Activated gamma-delta T cell treated with anti-CD3 and anti-CD28 coated beads, Interleukin-2, amount 50 U/mL, for 16 hours (primary cell): ENCODE results near the gene LMX1A.

Experiments used
- DNase-seq: peaks from one replicate; pipeline ENCODE4 v3.0.0-alpha.2; 2020; ENCODE audit warnings: low read depth

Gene LMX1A

GRCh38 chr1:165325460-165326203 lies 30.9 kb downstream of the LMX1A start:
- DNase-seq = no peak

GRCh38 chr1:165324050-165324449 lies 32.5 kb downstream of the LMX1A start:
- DNase-seq = no peak

GRCh38 chr1:165317612-165318011 lies 38.9 kb downstream of the LMX1A start:
- DNase-seq = no peak

- DNase-seq = no peak
Measured at GRCh38 chr1:165316153-165316772, 40.3 kb downstream of the LMX1A start.

- no peak for DNase-seq
Measured at GRCh38 chr1:165315481-165315880, 41.0 kb downstream of the LMX1A start.

- DNase-seq = no peak
Measured at GRCh38 chr1:165313903-165314302, 42.6 kb downstream of the LMX1A start.

GRCh38 chr1:165312591-165312990 lies 43.9 kb downstream of the LMX1A start:
- DNase-seq = no peak

GRCh38 chr1:165306543-165307434 lies 49.7 kb downstream of the LMX1A start:
- no peak for DNase-seq

GRCh38 chr1:165303386-165303785 lies 53.1 kb downstream of the LMX1A start:
- no peak for DNase-seq

- DNase-seq = no peak
Measured at GRCh38 chr1:165300400-165300903, 56.1 kb downstream of the LMX1A start.

- DNase-seq = no peak
Measured at GRCh38 chr1:165298203-165298820, 58.2 kb downstream of the LMX1A start.

GRCh38 chr1:165296205-165296604 lies 60.3 kb downstream of the LMX1A start:
- DNase-seq = no peak

GRCh38 chr1:165290148-165290547 lies 66.4 kb downstream of the LMX1A start:
- no peak for DNase-seq

GRCh38 chr1:165289556-165289955 lies 67.0 kb downstream of the LMX1A start:
- DNase-seq = no peak

GRCh38 chr1:165288350-165289120 lies 68.0 kb downstream of the LMX1A start:
- DNase-seq = no peak

- no peak for DNase-seq
Measured at GRCh38 chr1:165287781-165288180, 68.7 kb downstream of the LMX1A start.

- no peak for DNase-seq
Measured at GRCh38 chr1:165287329-165287728, 69.2 kb downstream of the LMX1A start.

- DNase-seq = no peak
Measured at GRCh38 chr1:165284454-165284853, 72.1 kb downstream of the LMX1A start.

- no peak for DNase-seq
Measured at GRCh38 chr1:165281207-165281901, 75.2 kb downstream of the LMX1A start.

GRCh38 chr1:165279882-165280281 lies 76.6 kb downstream of the LMX1A start:
- no peak for DNase-seq

- DNase-seq = no peak
Measured at GRCh38 chr1:165276314-165276713, 80.2 kb downstream of the LMX1A start.
